IMR-90 (cell line): ENCODE results near the gene MAML2. TPM values are rescaled to one million over a fixed set of nuclear protein-coding genes. Genes with fewer than 3 reads are reported as not detected.
"Not testable (repeated sequence)": the region's sequence is repeated elsewhere in the genome, so short reads cannot be mapped to it uniquely, and the experiment has no call there.

ENCODE experiments used
- ATAC-seq: fragments of 200-7000 bp; cut with Tn5 transposase; 2 replicates; pipeline ENCODE4 v1.9.1; 2020; ENCODE audit warnings: low read depth, mild to moderate bottlenecking, moderate library complexity
- BruUV-seq: library from RNA; stranded (reverse); fragments of 400-500 nt; replicated peaks from 2 replicates; lab custom pipeline; 2021; lab: Mats Ljungman, UMichigan
- CTCF ChIA-PET: fragments of 300-600 bp; formaldehyde crosslinking; extraction: SDS; loops from one replicate; lab custom pipeline; 2021; ENCODE audit warnings: antibody characterized with exemption; lab: Yijun Ruan, JAX
- POLR2A ChIA-PET: fragments of 300-600 bp; sonication (Branson Sonifier 250); formaldehyde crosslinking; loops from one replicate; lab custom pipeline; 2022; ENCODE audit warnings: antibody characterized with exemption; ENCODE audit not compliant: unreplicated experiment; lab: Charles Lee
- DNase-seq: peaks from one replicate; pipeline ENCODE4 v3.0.0; 2013
- H2AFZ ChIP-seq: replicated peaks from 2 replicates; pipeline ENCODE3; 2013; ENCODE audit warnings: low read length, mild to moderate bottlenecking; ENCODE audit not compliant: poor library complexity
- H2AK5ac ChIP-seq: 2 replicates; pipeline ENCODE4 v1.6.1; 2013; ENCODE audit warnings: low read depth, low read length, inconsistent platforms
- H2AK9ac ChIP-seq: replicated peaks from 2 replicates; pipeline ENCODE3; 2013; ENCODE audit warnings: mild to moderate bottlenecking, low read depth, low read length, moderate library complexity; ENCODE audit not compliant: poor library complexity
- H2BK120ac ChIP-seq: 2 replicates; pipeline ENCODE4 v1.6.1; 2013; ENCODE audit warnings: low read depth, low read length, inconsistent platforms
- H2BK15ac ChIP-seq: 3 replicates; pipeline ENCODE4 v1.6.1; 2013; ENCODE audit warnings: low read depth, low read length, inconsistent platforms
- H2BK20ac ChIP-seq: 2 replicates; pipeline ENCODE4 v1.6.1; 2013; ENCODE audit warnings: low read depth, mild to moderate bottlenecking, inconsistent platforms, low read length, moderate library complexity
- H2BK5ac ChIP-seq: 2 replicates; pipeline ENCODE4 v1.6.1; 2013; ENCODE audit warnings: mild to moderate bottlenecking, low read depth, low read length, inconsistent platforms; ENCODE audit not compliant: poor library complexity, severe bottlenecking
- H3K14ac ChIP-seq: replicated peaks from 2 replicates; pipeline ENCODE4 v1.6.1; 2013; ENCODE audit warnings: low read depth, low read length, inconsistent platforms
- H3K18ac ChIP-seq: 2 replicates; pipeline ENCODE4 v1.6.1; 2013; ENCODE audit warnings: low read depth, low read length, control low read depth
- H3K23ac ChIP-seq: 2 replicates; pipeline ENCODE4 v1.6.1; 2013; ENCODE audit warnings: low read depth, low read length, inconsistent platforms
- H3K27ac ChIP-seq: 2 replicates; pipeline ENCODE4 v1.5.1; 2013; ENCODE audit warnings: mild to moderate bottlenecking, control low read depth, low read length; ENCODE audit not compliant: insufficient read depth
- H3K27me3 ChIP-seq: 2 replicates; pipeline ENCODE4 v1.6.1; 2013; ENCODE audit warnings: low read length; ENCODE audit not compliant: control insufficient read depth, insufficient read depth
- H3K36me3 ChIP-seq: 2 replicates; pipeline ENCODE4 v1.6.1; 2013; ENCODE audit warnings: low read length, mixed read lengths; ENCODE audit not compliant: control insufficient read depth, insufficient read depth
- H3K4ac ChIP-seq: 2 replicates; pipeline ENCODE4 v1.6.1; 2013; ENCODE audit warnings: low read depth, low read length, inconsistent platforms
- H3K4me1 ChIP-seq: 2 replicates; pipeline ENCODE4 v1.6.1; 2013; ENCODE audit warnings: low read length, mixed read lengths; ENCODE audit not compliant: control insufficient read depth, insufficient read depth
- H3K4me2 ChIP-seq: 2 replicates; pipeline ENCODE4 v1.6.1; 2013; ENCODE audit warnings: low read depth, mild to moderate bottlenecking, control low read depth, low read length, moderate library complexity
- H3K4me3 ChIP-seq: 2 replicates; pipeline ENCODE4 v1.5.1; 2013; ENCODE audit warnings: low read depth, mild to moderate bottlenecking, control low read depth, low read length, moderate library complexity; ENCODE audit not compliant: insufficient read depth
- H3K56ac ChIP-seq: 2 replicates; pipeline ENCODE4 v1.6.1; 2013; ENCODE audit warnings: low read length, inconsistent platforms; ENCODE audit not compliant: insufficient read depth; ENCODE audit errors: extremely low read depth
- H3K79me1 ChIP-seq, 2 experiments: 2 replicates each; pipeline ENCODE4 v1.6.1; 2013; ENCODE audit warnings: low read length in 2 of 2, inconsistent platforms in 1 of 2, low read depth in 1 of 2
- H3K9ac ChIP-seq: 2 replicates; pipeline ENCODE4 v1.6.1; 2013; ENCODE audit warnings: low read depth, low read length, control low read depth
- H3K9me1 ChIP-seq: 2 replicates; pipeline ENCODE4 v1.6.1; 2013; ENCODE audit warnings: low read length, inconsistent platforms; ENCODE audit not compliant: insufficient read depth
- H3K9me3 ChIP-seq: 2 replicates; pipeline ENCODE4 v1.6.1; 2013; ENCODE audit warnings: low read length; ENCODE audit not compliant: control insufficient read depth, insufficient read depth
- H4K20me1 ChIP-seq: 2 replicates; pipeline ENCODE4 v1.6.1; 2013; ENCODE audit warnings: low read length, inconsistent platforms; ENCODE audit not compliant: insufficient read depth
- H4K5ac ChIP-seq: 2 replicates; pipeline ENCODE4 v1.6.1; 2013; ENCODE audit warnings: mild to moderate bottlenecking, low read depth, low read length, control low read depth
- H4K8ac ChIP-seq, 2 experiments: 2 replicates each; pipeline ENCODE4 v1.6.1; 2013; ENCODE audit warnings: low read depth in 2 of 2, low read length in 2 of 2, control low read depth in 1 of 2, inconsistent platforms in 1 of 2
- H4K91ac ChIP-seq: 2 replicates; pipeline ENCODE4 v1.6.1; 2013; ENCODE audit warnings: low read depth, low read length, inconsistent platforms; ENCODE audit not compliant: insufficient read depth
- MAFK ChIP-seq: IDR thresholded peaks from 2 replicates; pipeline ENCODE4 v1.6.1; 2012; ENCODE audit warnings: low read depth, low read length, improper control_type of control experiment
- RAD21 ChIP-seq: IDR thresholded peaks from 2 replicates; pipeline ENCODE4 v1.6.1; 2012; ENCODE audit warnings: low read length, improper control_type of control experiment
- SMC3 ChIP-seq: fragments of 150-350 bp; IDR thresholded peaks from 2 replicates; pipeline ENCODE4 v1.6.1; 2016; ENCODE audit warnings: low read depth, mild to moderate bottlenecking, antibody characterized with exemption, low read length, moderate library complexity
- WGBS, 2 experiments: methylation state at CpG; one replicate each; pipeline versions ENCODE4 v1.1.5 to v1.1.7; 2013; ENCODE audit warnings: missing lambda C conversion rate in 2 of 2; ENCODE audit not compliant: insufficient read length in 1 of 2; ENCODE audit errors: extremely low coverage in 2 of 2; 5-methylcytosine and 5-hydroxymethylcytosine counted together
- dilution Hi-C: fragments of 300-500 bp; cut with HindIII; formaldehyde crosslinking; loops from one replicate; pipeline ENCODE4 v1.14.3; 2018; ENCODE audit warnings: low sequenced_read_pairs; ENCODE audit not compliant: unreplicated experiment
- in situ Hi-C: fragments of 300-500 bp; cut with MboI; formaldehyde crosslinking; loops from 3 replicates; pipeline ENCODE4 v1.14.3; 2019; ENCODE audit warnings: low sequenced_read_pairs, inconsistent platforms, mixed read lengths
- intact Hi-C: fragments of 100-400 bp; cut with micrococcal nuclease; formaldehyde crosslinking; loops from 2 replicates; pipeline ENCODE4 v1.10.0; 2022
- polyA plus RNA-seq, 3 experiments: library from polyadenylated mRNA; depleted of rRNA; stranded (reverse); fragments of >200 nt; gene quantifications; 2 replicates each; pipeline ENCODE4 v1.2.3, GENCODE V29; 2012; ENCODE audit warnings: low replicate concordance in 1 of 3
- total RNA-seq: library from RNA; depleted of rRNA; stranded (reverse); fragments of >200 nt; gene quantifications from 2 replicates; pipeline ENCODE4 v1.2.3, GENCODE V29; 2012
- TF ChIP-seq, protein P1 (sequence below): fragments of 150-350 bp; IDR thresholded peaks from 2 replicates; pipeline ENCODE4 v1.6.1; 2017; ENCODE audit warnings: mild to moderate bottlenecking, antibody characterized with exemption, low read length, low read depth

The MAML2 gene
- total and polyA plus RNA-seq, 2 of the 4 experiments (the other 2 are of a cell fraction): 15.0 to 19.5 TPM

DNA sequence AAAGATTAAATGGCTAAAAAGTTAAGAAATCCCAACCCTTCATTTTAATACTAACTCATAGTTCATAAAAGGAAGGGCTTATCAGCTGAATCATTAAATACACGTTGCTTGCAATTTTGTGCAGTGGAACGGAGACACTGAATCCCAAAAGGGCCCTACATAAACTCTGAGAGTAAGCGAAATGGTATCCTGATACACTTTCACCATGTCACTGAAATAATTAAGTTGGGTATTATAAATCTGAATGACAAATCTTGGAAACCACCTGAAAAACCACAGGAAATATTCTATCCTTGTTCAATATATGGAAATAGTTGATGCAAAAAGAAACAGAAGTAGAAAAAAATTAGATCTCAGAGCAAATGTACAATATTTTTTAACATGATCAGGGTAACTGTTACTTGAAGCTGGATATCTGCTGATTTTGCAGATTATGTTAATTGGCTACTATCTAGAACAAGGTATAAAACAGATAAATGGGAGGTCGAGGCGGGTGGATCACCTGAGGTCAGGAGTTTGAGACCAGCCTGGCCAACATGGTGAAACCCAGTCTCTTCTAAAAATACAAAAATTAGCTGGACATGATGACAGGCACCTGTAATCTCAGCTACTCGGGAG lies 55.1 kb downstream of the MAML2 start:
- Histone ChIP-seq H3K27ac (no peak overlapping the region), H2BK20ac (no peak overlapping the region), H4K5ac (no peak overlapping the region), H3K56ac (no peak overlapping the region), H3K79me1 (peaks cover 17 to 47% of the 10 kb centered on the region in 2 experiments; a peak in 3 of 4 replicates), H3K9me3 (no peaks in the 10 kb centered on the region), H4K91ac (no peak overlapping the region), H2AK9ac (no peak overlapping the region), H3K4ac (no peak overlapping the region), H3K4me3 (no peak overlapping the region), H3K18ac (no peak overlapping the region), H3K36me3 (peaks cover 2% of the 10 kb centered on the region), H2BK15ac (no peak overlapping the region), H3K9ac (no peak overlapping the region), H2BK5ac (no peak overlapping the region), H3K9me1 (no peaks in the 10 kb centered on the region; the same call in 1 of the 2 replicates), H2BK120ac (no peak overlapping the region), H3K27me3 (no peaks in the 10 kb centered on the region), H2AFZ (no peak overlapping the region), H2AK5ac (no peak overlapping the region), H3K4me2 (no peak overlapping the region), H3K14ac (no peak overlapping the region), H3K23ac (no peak overlapping the region), H4K8ac (no peak overlapping the region), H3K4me1 (no peaks in the 10 kb centered on the region), H4K20me1 (no peaks in the 10 kb centered on the region; the same call in 1 of the 2 replicates)
- dilution Hi-C loops (no loop called here), intact Hi-C loops (no loop called here), in situ Hi-C loops (no loop called here)
- no CpG with 5 or more reads among the region's 6 CpGs for WGBS, 2 experiments
- no TSS peak for BruUV-seq
- ChIA-PET CTCF (interaction anchor here (0.7 kb wide), 1 partner anchor 10 kb away, joined by 7 read pairs; no protein-coding TSS in a partner anchor), POLR2A (no interaction called here)
- ATAC-seq (no peak), DNase-seq (peak; percentile 62)
- TF ChIP-seq SMC3: no peak
- TF ChIP-seq MAFK: peak; percentile 81
- no peak for TF ChIP-seq RAD21
- TF ChIP-seq, protein P1, sequence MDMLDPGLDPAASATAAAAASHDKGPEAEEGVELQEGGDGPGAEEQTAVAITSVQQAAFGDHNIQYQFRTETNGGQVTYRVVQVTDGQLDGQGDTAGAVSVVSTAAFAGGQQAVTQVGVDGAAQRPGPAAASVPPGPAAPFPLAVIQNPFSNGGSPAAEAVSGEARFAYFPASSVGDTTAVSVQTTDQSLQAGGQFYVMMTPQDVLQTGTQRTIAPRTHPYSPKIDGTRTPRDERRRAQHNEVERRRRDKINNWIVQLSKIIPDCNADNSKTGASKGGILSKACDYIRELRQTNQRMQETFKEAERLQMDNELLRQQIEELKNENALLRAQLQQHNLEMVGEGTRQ: no peak

- H2AK5ac ChIP-seq, CTCF ChIA-PET, H4K5ac ChIP-seq, H2AK9ac ChIP-seq, H3K14ac ChIP-seq, dilution Hi-C loops, DNase-seq, H2BK120ac ChIP-seq, H4K91ac ChIP-seq, H3K4ac ChIP-seq, H3K36me3 ChIP-seq, ATAC-seq, H2AFZ ChIP-seq, H4K8ac ChIP-seq, H3K9me3 ChIP-seq, H3K27ac ChIP-seq, in situ Hi-C loops, intact Hi-C loops, H3K27me3 ChIP-seq, H3K4me2 ChIP-seq, H3K18ac ChIP-seq, H3K56ac ChIP-seq, H2BK5ac ChIP-seq, H2BK15ac ChIP-seq, BruUV-seq, H3K9me1 ChIP-seq, H3K9ac ChIP-seq, H3K23ac ChIP-seq, H2BK20ac ChIP-seq, H4K20me1 ChIP-seq, H3K4me3 ChIP-seq, H3K4me1 ChIP-seq: not testable (repeated sequence)
- WGBS, 2 experiments: no CpG with 5 or more reads among the region's 6 CpGs
- peaks cover 14 to 43% of the 10 kb centered on the region in 2 experiments for H3K79me1 ChIP-seq
- POLR2A ChIA-PET: interaction anchor here (0.6 kb wide), 1 partner anchor 29 kb away, joined by 5 read pairs; no protein-coding TSS in a partner anchor
Observed at GRCh38 chr11:96285985-96286384, 57.0 kb downstream of the MAML2 start.
